Measurements from ENCODE around the gene CDK5. TPM values are rescaled to one million over a fixed set of nuclear protein-coding genes. Genes with fewer than 3 reads are reported as not detected.
A peak's percentile ranks its signal among the peaks of the same experiment; 100 is the strongest.

CDK5 gene
- total and polyA plus RNA-seq, 2 of the 13 experiments (the other 11 are each of a cell fraction or from before 2014, with no cell fraction given): 16.4 to 21.3 TPM

DNA sequence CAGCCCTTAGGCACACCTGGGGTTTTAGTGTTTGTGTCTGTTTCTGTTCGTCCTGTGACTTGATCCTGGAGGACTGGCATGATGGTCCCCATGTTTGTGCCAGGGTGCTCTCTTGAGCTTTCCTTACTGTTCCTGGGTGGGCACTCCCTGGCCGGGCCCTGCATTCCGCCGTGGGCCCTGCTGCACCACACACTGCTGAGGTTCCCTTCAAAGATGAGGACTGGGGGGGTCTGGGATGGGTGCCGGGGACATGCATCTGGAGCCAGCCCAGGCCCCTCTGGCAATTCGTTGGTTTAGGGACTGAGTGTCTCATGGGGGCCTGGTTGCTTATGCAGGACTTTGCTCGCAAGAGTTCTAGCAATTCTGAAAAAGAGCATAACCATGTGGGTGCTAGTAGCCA is 33.3 kb upstream of the CDK5 start:
- intact Hi-C loops (cut with micrococcal nuclease; ENCODE audit: unreplicated experiment) (no loop called here), in situ Hi-C loops (cut with HindIII; ENCODE audit: extremely low pct_ligation_motif_present, low pct_unique_long_range_greater_than_20kb) (no loop called here)
- no TSS peak for BruUV-seq (replicated peaks)
- ATAC-seq: no peak
- Histone ChIP-seq H3K27ac (ENCODE audit: extremely low read length, insufficient read depth, low read length) (no peak overlapping the region), H3K27me3 (ENCODE audit: control insufficient read depth in 1 of 2, insufficient read depth in 2 of 2, low read length in 2 of 2) (no peaks in the 10 kb centered on the region), H3K9ac (ENCODE audit: insufficient read depth, low read depth, low read length) (no peak overlapping the region), H4K20me1 (ENCODE audit: insufficient read depth, low read length) (peaks cover 72% of the 10 kb centered on the region), H3K36me3 (replicated peaks in 1 of 2; ENCODE audit: control insufficient read depth in 1 of 2, insufficient read depth in 2 of 2, low read length in 2 of 2) (peaks cover 8 to 35% of the 10 kb centered on the region in 2 experiments; a peak in 4 of 5 replicates), H3K9me3 (ENCODE audit: low read length) (no peaks in the 10 kb centered on the region), H3K4me2 (ENCODE audit: low read depth, low read length) (0 out of 2 replicates have a peak overlapping the region, but pooled peaks have one; percentile 1), H3K4me1 (ENCODE audit: insufficient read depth, low read length) (peaks cover 41% of the 10 kb centered on the region), H2AFZ (ENCODE audit: low read length) (no peak overlapping the region), H3K4me3 (replicated peaks in 1 of 3; ENCODE audit: insufficient read depth in 1 of 3, low read depth in 2 of 3, low read length in 3 of 3) (no peak overlapping the region), H3K79me2 (ENCODE audit: insufficient read depth, low read length) (peaks cover 91% of the 10 kb centered on the region)
- CTCF ChIA-PET (ENCODE audit: low intra/inter-chr PET ratio, low total read pairs): interaction anchor here (0.7 kb wide), 1 partner anchor 20 kb away, joined by 3 read pairs; no protein-coding TSS in a partner anchor
- no peak for DNase-seq (ENCODE audit: low spot score)
- FAIRE-seq: no peak
- 94% methylated on average over 7 of the region's 7 CpGs for WGBS (ENCODE audit: low lambda C conversion rate)
- POLR2A ChIA-PET: no interaction called here
- TF ChIP-seq SIX1 (CRISPR knock-in tag; IDR thresholded peaks at IDR 0.05; ENCODE audit: borderline replicate concordance) (no peak), RARG (CRISPR knock-in tag; IDR thresholded peaks at IDR 0.05; ENCODE audit: low read depth) (no peak), SOX5 (CRISPR knock-in tag; IDR thresholded peaks at IDR 0.05; ENCODE audit: borderline replicate concordance) (no peak), PAWR (CRISPR knock-in tag; IDR thresholded peaks at IDR 0.05; ENCODE audit: borderline replicate concordance) (no peak), RELA (CRISPR knock-in tag; IDR thresholded peaks at IDR 0.05) (no peak), SALL1 (CRISPR knock-in tag; IDR thresholded peaks at IDR 0.05) (no peak), ZBTB38 (CRISPR knock-in tag; IDR thresholded peaks at IDR 0.05) (no peak), SP4 (CRISPR knock-in tag; IDR thresholded peaks at IDR 0.05) (no peak), JARID2 (CRISPR knock-in tag; IDR thresholded peaks at IDR 0.05; ENCODE audit: insufficient replicate concordance) (no peak)
- TF ChIP-seq, protein P1, sequence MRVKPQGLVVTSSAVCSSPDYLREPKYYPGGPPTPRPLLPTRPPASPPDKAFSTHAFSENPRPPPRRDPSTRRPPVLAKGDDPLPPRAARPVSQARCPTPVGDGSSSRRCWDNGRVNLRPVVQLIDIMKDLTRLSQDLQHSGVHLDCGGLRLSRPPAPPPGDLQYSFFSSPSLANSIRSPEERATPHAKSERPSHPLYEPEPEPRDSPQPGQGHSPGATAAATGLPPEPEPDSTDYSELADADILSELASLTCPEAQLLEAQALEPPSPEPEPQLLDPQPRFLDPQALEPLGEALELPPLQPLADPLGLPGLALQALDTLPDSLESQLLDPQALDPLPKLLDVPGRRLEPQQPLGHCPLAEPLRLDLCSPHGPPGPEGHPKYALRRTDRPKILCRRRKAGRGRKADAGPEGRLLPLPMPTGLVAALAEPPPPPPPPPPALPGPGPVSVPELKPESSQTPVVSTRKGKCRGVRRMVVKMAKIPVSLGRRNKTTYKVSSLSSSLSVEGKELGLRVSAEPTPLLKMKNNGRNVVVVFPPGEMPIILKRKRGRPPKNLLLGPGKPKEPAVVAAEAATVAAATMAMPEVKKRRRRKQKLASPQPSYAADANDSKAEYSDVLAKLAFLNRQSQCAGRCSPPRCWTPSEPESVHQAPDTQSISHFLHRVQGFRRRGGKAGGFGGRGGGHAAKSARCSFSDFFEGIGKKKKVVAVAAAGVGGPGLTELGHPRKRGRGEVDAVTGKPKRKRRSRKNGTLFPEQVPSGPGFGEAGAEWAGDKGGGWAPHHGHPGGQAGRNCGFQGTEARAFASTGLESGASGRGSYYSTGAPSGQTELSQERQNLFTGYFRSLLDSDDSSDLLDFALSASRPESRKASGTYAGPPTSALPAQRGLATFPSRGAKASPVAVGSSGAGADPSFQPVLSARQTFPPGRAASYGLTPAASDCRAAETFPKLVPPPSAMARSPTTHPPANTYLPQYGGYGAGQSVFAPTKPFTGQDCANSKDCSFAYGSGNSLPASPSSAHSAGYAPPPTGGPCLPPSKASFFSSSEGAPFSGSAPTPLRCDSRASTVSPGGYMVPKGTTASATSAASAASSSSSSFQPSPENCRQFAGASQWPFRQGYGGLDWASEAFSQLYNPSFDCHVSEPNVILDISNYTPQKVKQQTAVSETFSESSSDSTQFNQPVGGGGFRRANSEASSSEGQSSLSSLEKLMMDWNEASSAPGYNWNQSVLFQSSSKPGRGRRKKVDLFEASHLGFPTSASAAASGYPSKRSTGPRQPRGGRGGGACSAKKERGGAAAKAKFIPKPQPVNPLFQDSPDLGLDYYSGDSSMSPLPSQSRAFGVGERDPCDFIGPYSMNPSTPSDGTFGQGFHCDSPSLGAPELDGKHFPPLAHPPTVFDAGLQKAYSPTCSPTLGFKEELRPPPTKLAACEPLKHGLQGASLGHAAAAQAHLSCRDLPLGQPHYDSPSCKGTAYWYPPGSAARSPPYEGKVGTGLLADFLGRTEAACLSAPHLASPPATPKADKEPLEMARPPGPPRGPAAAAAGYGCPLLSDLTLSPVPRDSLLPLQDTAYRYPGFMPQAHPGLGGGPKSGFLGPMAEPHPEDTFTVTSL (CRISPR knock-in tag; IDR thresholded peaks at IDR 0.05; ENCODE audit: borderline replicate concordance): no peak
- TF ChIP-seq, protein P2, sequence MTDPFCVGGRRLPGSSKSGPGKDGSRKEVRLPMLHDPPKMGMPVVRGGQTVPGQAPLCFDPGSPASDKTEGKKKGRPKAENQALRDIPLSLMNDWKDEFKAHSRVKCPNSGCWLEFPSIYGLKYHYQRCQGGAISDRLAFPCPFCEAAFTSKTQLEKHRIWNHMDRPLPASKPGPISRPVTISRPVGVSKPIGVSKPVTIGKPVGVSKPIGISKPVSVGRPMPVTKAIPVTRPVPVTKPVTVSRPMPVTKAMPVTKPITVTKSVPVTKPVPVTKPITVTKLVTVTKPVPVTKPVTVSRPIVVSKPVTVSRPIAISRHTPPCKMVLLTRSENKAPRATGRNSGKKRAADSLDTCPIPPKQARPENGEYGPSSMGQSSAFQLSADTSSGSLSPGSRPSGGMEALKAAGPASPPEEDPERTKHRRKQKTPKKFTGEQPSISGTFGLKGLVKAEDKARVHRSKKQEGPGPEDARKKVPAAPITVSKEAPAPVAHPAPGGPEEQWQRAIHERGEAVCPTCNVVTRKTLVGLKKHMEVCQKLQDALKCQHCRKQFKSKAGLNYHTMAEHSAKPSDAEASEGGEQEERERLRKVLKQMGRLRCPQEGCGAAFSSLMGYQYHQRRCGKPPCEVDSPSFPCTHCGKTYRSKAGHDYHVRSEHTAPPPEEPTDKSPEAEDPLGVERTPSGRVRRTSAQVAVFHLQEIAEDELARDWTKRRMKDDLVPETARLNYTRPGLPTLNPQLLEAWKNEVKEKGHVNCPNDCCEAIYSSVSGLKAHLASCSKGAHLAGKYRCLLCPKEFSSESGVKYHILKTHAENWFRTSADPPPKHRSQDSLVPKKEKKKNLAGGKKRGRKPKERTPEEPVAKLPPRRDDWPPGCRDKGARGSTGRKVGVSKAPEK (CRISPR knock-in tag; IDR thresholded peaks at IDR 0.05; ENCODE audit: borderline replicate concordance): no peak
- TF ChIP-seq, protein P3, sequence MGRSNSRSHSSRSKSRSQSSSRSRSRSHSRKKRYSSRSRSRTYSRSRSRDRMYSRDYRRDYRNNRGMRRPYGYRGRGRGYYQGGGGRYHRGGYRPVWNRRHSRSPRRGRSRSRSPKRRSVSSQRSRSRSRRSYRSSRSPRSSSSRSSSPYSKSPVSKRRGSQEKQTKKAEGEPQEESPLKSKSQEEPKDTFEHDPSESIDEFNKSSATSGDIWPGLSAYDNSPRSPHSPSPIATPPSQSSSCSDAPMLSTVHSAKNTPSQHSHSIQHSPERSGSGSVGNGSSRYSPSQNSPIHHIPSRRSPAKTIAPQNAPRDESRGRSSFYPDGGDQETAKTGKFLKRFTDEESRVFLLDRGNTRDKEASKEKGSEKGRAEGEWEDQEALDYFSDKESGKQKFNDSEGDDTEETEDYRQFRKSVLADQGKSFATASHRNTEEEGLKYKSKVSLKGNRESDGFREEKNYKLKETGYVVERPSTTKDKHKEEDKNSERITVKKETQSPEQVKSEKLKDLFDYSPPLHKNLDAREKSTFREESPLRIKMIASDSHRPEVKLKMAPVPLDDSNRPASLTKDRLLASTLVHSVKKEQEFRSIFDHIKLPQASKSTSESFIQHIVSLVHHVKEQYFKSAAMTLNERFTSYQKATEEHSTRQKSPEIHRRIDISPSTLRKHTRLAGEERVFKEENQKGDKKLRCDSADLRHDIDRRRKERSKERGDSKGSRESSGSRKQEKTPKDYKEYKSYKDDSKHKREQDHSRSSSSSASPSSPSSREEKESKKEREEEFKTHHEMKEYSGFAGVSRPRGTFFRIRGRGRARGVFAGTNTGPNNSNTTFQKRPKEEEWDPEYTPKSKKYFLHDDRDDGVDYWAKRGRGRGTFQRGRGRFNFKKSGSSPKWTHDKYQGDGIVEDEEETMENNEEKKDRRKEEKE (IDR thresholded peaks at IDR 0.05): no peak

Measured in HepG2 (cell line).